CD4-positive, CD25-positive, alpha-beta regulatory T cell (primary cell): ENCODE results near the gene ARL11. TPM values are rescaled to one million over a fixed set of nuclear protein-coding genes. Genes with fewer than 3 reads are reported as not detected.

Experiments used
- ATAC-seq, 2 donors: fragments of 150-1000 bp; cut with Tn5 transposase; one replicate each; pipeline ENCODE4 v1.10.0; 2021; ENCODE audit warnings: low read depth in 2 of 2, moderate number of reproducible peaks in 2 of 2, moderate library complexity in 1 of 2
- DNase-seq, 3 donors: peaks; one replicate each; pipeline versions ENCODE4 v3.0.0 to v3.0.0-alpha.2; 2012 to 2022; ENCODE audit warnings: mixed read lengths in 1 of 3
- H3K27ac ChIP-seq: one replicate; pipeline ENCODE4 v1.7.0; 2013; ENCODE audit warnings: mild to moderate bottlenecking, low read length; ENCODE audit not compliant: insufficient read depth, poor library complexity, severe bottlenecking
- H3K27me3 ChIP-seq: one replicate; pipeline ENCODE4 v1.7.0; 2013; ENCODE audit warnings: low read length; ENCODE audit not compliant: control insufficient read depth, insufficient read depth
- H3K36me3 ChIP-seq: one replicate; pipeline ENCODE4 v1.7.0; 2013; ENCODE audit warnings: mild to moderate bottlenecking, low read length, moderate library complexity; ENCODE audit not compliant: control insufficient read depth, insufficient read depth
- H3K4me1 ChIP-seq: 2 replicates; pipeline ENCODE4 v1.7.0; 2013; ENCODE audit warnings: mild to moderate bottlenecking, low read length; ENCODE audit not compliant: insufficient read depth, control insufficient read depth, poor library complexity, severe bottlenecking
- H3K4me3 ChIP-seq: one replicate; pipeline ENCODE4 v1.7.0; 2013; ENCODE audit warnings: low read depth, mild to moderate bottlenecking, low read length, moderate library complexity
- H3K9me3 ChIP-seq, 2 experiments: 1 replicate in 1 of 2; 2 replicates in 1 of 2; pipeline ENCODE4 v1.7.0; 2013; ENCODE audit warnings: low read length in 2 of 2, mild to moderate bottlenecking in 1 of 2, moderate library complexity in 1 of 2; ENCODE audit not compliant: control insufficient read depth in 2 of 2
- H3K27ac Mint-ChIP-seq, 3 donors: one replicate each; pipeline ENCODE4 v1.8.0; 2020 to 2022; ENCODE audit warnings: mild to moderate bottlenecking in 3 of 3, mixed read lengths in 3 of 3, moderate library complexity in 2 of 3
- H3K27me3 Mint-ChIP-seq: one replicate; pipeline ENCODE4 v1.8.0; 2022; ENCODE audit warnings: mild to moderate bottlenecking, mixed read lengths
- H3K36me3 Mint-ChIP-seq: one replicate; pipeline ENCODE4 v1.8.0; 2020; ENCODE audit warnings: mixed read lengths
- H3K4me1 Mint-ChIP-seq, 4 donors: one replicate each; pipeline ENCODE4 v1.8.0; 2020 to 2022; ENCODE audit warnings: mixed read lengths in 4 of 4, mild to moderate bottlenecking in 1 of 4
- H3K4me3 Mint-ChIP-seq, 4 donors: one replicate each; pipeline ENCODE4 v1.8.0; 2020 to 2022; ENCODE audit warnings: mild to moderate bottlenecking in 4 of 4, mixed read lengths in 4 of 4, moderate library complexity in 3 of 4
- H3K9me3 Mint-ChIP-seq, 7 donors: one replicate each; pipeline ENCODE4 v1.8.0; 2020 to 2022; ENCODE audit warnings: mixed read lengths in 7 of 7, mild to moderate bottlenecking in 3 of 7, moderate library complexity in 2 of 7
- polyA plus RNA-seq, 4 donors: library from polyadenylated mRNA; unstranded; fragments of 300-500 nt; fragmentation: Illumina TruSeq; gene quantifications; one replicate each; pipeline ENCODE4 v1.2.3, GENCODE V29; 2021
- total RNA-seq: library from RNA; stranded (reverse); gene quantifications from one replicate; pipeline ENCODE4 v1.2.3, GENCODE V29; 2022

Gene ARL11
- total RNA-seq (0.17 TPM), polyA plus RNA-seq (1 to 10 TPM in 1 of 4 donors, under 1 TPM in 3; 0.14 to 1.9 (median 0.45) TPM)

- Histone ChIP-seq H3K4me1 (peaks cover 8% of the 10 kb centered on the region), H3K36me3 (no peaks in the 10 kb centered on the region), H3K9me3 (no peaks in the 10 kb centered on the region), H3K4me3 (peak within 1 kb of the TSS; percentile 65), H3K27me3 (no peaks in the 10 kb centered on the region), H3K27ac (no peak within 1 kb of the TSS)
- H3K27ac Mint-ChIP-seq, result peak within 1 kb of the TSS; percentile 75 to 86 (median 77)
- no peaks in the 10 kb centered on the region for H3K36me3 Mint-ChIP-seq
- H3K27me3 Mint-ChIP-seq, result no peaks in the 10 kb centered on the region
- peak within 1 kb of the TSS; percentile 60 to 97 (median 86) for H3K4me3 Mint-ChIP-seq
- H3K9me3 Mint-ChIP-seq, result no peaks in the 10 kb centered on the region
- peak; percentile 19 to 68 (median 30) for DNase-seq
- ATAC-seq, result peak; percentile 76 to 80
- peaks cover 0 to 22% (median 7%) of the 10 kb centered on the region in 4 donors for H3K4me1 Mint-ChIP-seq
Observed at GRCh38 chr13:49627831-49628652, at the start of gene ARL11. Gene ARL11, plus strand, starts transcription at chr13:49628507. Its CDS starts 1,941 bp downstream, at chr13:49630448.

GRCh38 chr13:49579501-49579900, 48.8 kb upstream of the ARL11 start:
- Histone ChIP-seq H3K27me3 (no peaks in the 10 kb centered on the region), H3K4me1 (peaks cover 23% of the 10 kb centered on the region), H3K27ac (no peak overlapping the region), H3K36me3 (peaks cover 35% of the 10 kb centered on the region), H3K9me3 (no peaks in the 10 kb centered on the region), H3K4me3 (no peak overlapping the region)
- Mint-ChIP-seq H3K9me3 (no peaks in the 10 kb centered on the region), H3K36me3 (peaks cover 42% of the 10 kb centered on the region), H3K27ac (no peak overlapping the region), H3K27me3 (no peaks in the 10 kb centered on the region), H3K4me3 (no peak overlapping the region), H3K4me1 (peaks cover 33 to 62% (median 49%) of the 10 kb centered on the region in 4 donors)
- ATAC-seq (no peak), DNase-seq (no peak)

GRCh38 chr13:49580980-49581680, 47.2 kb upstream of the ARL11 start:
- Histone ChIP-seq H3K9me3 (no peaks in the 10 kb centered on the region), H3K4me3 (no peak overlapping the region), H3K27ac (no peak overlapping the region), H3K4me1 (peaks cover 29% of the 10 kb centered on the region), H3K36me3 (peaks cover 35% of the 10 kb centered on the region), H3K27me3 (no peaks in the 10 kb centered on the region)
- Mint-ChIP-seq H3K36me3 (peaks cover 33% of the 10 kb centered on the region), H3K4me3 (peak overlapping the region in 2 of 4 donors; percentile 75 to 80), H3K27me3 (no peaks in the 10 kb centered on the region), H3K4me1 (peaks cover 37 to 60% (median 45%) of the 10 kb centered on the region in 4 donors), H3K27ac (peak overlapping the region in 2 of 3 donors; percentile 57 to 76), H3K9me3 (no peaks in the 10 kb centered on the region)
- DNase-seq (no peak), ATAC-seq (no peak)

- H3K4me3 ChIP-seq, result peak overlapping the region; percentile 98
- peak in 1 of 3 donors; percentile 44 for DNase-seq
Observed at GRCh38 chr13:49584771-49585182, 43.5 kb upstream of the ARL11 start.

GRCh38 chr13:49585220-49586157, 42.8 kb upstream of the ARL11 start, which contains the start of gene RCBTB1:
Gene RCBTB1, minus strand, starts transcription at chr13:49585558. Its CDS starts 18,279 bp downstream, at chr13:49567279.
- ATAC-seq (peak; percentile 95), DNase-seq (peak; percentile 71 to 82 (median 71))
- peaks cover 21% of the 10 kb centered on the region for H3K36me3 Mint-ChIP-seq
- H3K4me3 ChIP-seq, result peak within 1 kb of the TSS; percentile 98
- peaks cover 24% of the 10 kb centered on the region for H3K4me1 ChIP-seq
- H3K9me3 ChIP-seq, result no peaks in the 10 kb centered on the region
- H3K27me3 Mint-ChIP-seq, result no peaks in the 10 kb centered on the region
- H3K4me1 Mint-ChIP-seq, result peaks cover 20 to 54% (median 40%) of the 10 kb centered on the region in 4 donors
- H3K4me3 Mint-ChIP-seq, result peak within 1 kb of the TSS; percentile 88 to 99 (median 94)
- H3K9me3 Mint-ChIP-seq, result no peaks in the 10 kb centered on the region
- H3K36me3 ChIP-seq, result peaks cover 8% of the 10 kb centered on the region
- peak within 1 kb of the TSS; percentile 77 to 97 (median 90) for H3K27ac Mint-ChIP-seq
- H3K27ac ChIP-seq, result peak within 1 kb of the TSS; percentile 73
- no peaks in the 10 kb centered on the region for H3K27me3 ChIP-seq

More at GRCh38 chr13:49584771-49585182, 43.5 kb upstream of the ARL11 start:
- H3K9me3 Mint-ChIP-seq, result no peaks in the 10 kb centered on the region
- no peaks in the 10 kb centered on the region for H3K9me3 ChIP-seq
- H3K27ac ChIP-seq, result peak overlapping the region; percentile 73
- peaks cover 24% of the 10 kb centered on the region for H3K4me1 ChIP-seq
- H3K27me3 ChIP-seq, result no peaks in the 10 kb centered on the region
- H3K4me1 Mint-ChIP-seq, result peaks cover 20 to 54% (median 40%) of the 10 kb centered on the region in 4 donors
- peaks cover 28% of the 10 kb centered on the region for H3K36me3 Mint-ChIP-seq
- H3K4me3 Mint-ChIP-seq, result peak overlapping the region; percentile 88 to 99 (median 94)
- H3K27me3 Mint-ChIP-seq, result no peaks in the 10 kb centered on the region
- peak; percentile 6 to 13 for ATAC-seq
- peaks cover 15% of the 10 kb centered on the region for H3K36me3 ChIP-seq
- peak overlapping the region; percentile 38 to 97 (median 84) for H3K27ac Mint-ChIP-seq

GRCh38 chr13:49586717-49587116, 41.6 kb upstream of the ARL11 start:
- no peaks in the 10 kb centered on the region for H3K9me3 ChIP-seq
- Mint-ChIP-seq H3K9me3 (no peaks in the 10 kb centered on the region), H3K27me3 (no peaks in the 10 kb centered on the region), H3K4me1 (peaks cover 9 to 42% (median 29%) of the 10 kb centered on the region in 4 donors), H3K27ac (peak overlapping the region; percentile 77 to 90 (median 88)), H3K36me3 (peaks cover 9% of the 10 kb centered on the region), H3K4me3 (peak overlapping the region; percentile 82 to 95 (median 88))
- ATAC-seq (no peak), DNase-seq (no peak)
- peaks cover 24% of the 10 kb centered on the region for H3K4me1 ChIP-seq
- H3K27me3 ChIP-seq, result no peaks in the 10 kb centered on the region
- H3K4me3 ChIP-seq, result no peak overlapping the region
- H3K27ac ChIP-seq, result no peak overlapping the region
- peaks cover 3% of the 10 kb centered on the region for H3K36me3 ChIP-seq
